ENCODE data around the gene SIX4.

- TF ChIP-seq POLR2AphosphoS5 (IDR thresholded peaks at IDR 0.05; ENCODE audit: low read depth): no peak
- TF ChIP-seq EZH2 (IDR thresholded peaks at IDR 0.05; ENCODE audit: low read depth, unreplicated experiment): no peak
- TF ChIP-seq, protein P1, sequence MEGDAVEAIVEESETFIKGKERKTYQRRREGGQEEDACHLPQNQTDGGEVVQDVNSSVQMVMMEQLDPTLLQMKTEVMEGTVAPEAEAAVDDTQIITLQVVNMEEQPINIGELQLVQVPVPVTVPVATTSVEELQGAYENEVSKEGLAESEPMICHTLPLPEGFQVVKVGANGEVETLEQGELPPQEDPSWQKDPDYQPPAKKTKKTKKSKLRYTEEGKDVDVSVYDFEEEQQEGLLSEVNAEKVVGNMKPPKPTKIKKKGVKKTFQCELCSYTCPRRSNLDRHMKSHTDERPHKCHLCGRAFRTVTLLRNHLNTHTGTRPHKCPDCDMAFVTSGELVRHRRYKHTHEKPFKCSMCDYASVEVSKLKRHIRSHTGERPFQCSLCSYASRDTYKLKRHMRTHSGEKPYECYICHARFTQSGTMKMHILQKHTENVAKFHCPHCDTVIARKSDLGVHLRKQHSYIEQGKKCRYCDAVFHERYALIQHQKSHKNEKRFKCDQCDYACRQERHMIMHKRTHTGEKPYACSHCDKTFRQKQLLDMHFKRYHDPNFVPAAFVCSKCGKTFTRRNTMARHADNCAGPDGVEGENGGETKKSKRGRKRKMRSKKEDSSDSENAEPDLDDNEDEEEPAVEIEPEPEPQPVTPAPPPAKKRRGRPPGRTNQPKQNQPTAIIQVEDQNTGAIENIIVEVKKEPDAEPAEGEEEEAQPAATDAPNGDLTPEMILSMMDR (conservative IDR thresholded peaks at IDR 0.05; ENCODE audit: low read depth in 2 of 2): no peak
- TF ChIP-seq EZH2phosphoT487 (IDR thresholded peaks at IDR 0.05; ENCODE audit: unreplicated experiment): no peak
- no peak for TF ChIP-seq STAT1 (IDR thresholded peaks at IDR 0.05; ENCODE audit: unreplicated experiment)
Observed at GRCh38 chr14:60773558-60773957, 49.4 kb upstream of the SIX4 start.
